Measurements from ENCODE around the gene CST4. TPM values are rescaled to one million over a fixed set of nuclear protein-coding genes. Genes with fewer than 3 reads are reported as not detected.
"Not testable (repeated sequence)": the region's sequence is repeated elsewhere in the genome, so short reads cannot be mapped to it uniquely, and the experiment has no call there.

CST4 gene
- polyA plus RNA-seq, 1 of the 3 experiments (the other 2 are of a cell fraction): not detected

DNA sequence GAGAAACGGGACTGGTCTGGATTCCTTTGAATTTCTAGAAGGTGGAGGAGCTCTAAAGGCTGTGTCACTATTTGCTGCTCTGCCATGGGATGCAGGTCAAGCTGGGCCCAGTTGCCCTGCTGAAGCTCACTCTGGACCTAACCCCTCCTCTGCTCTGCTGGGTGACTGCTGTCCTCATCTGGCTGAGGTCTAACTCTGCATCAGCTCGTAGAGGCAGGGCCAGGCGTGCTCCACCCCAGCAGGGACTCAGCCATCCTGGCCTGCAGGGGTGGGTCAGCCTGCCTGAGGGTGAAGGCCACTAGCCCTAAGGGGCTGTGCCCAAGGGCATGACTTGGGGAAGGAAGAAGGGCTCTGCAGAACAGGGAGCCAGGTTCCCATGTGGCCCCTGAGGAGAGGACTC, 852 bp downstream of the CST4 start:
- CTCF ChIA-PET: interaction anchor here (0.6 kb wide), 1 partner anchor 19 kb away, joined by 3 read pairs; no protein-coding TSS in a partner anchor
- WGBS (ENCODE audit: low lambda C conversion rate): 20% methylated on average over 1 of the region's 3 CpGs
- no peaks in the 10 kb centered on the region; the same call in 1 of the 2 replicates for H3K27me3 ChIP-seq (ENCODE audit: insufficient read depth)
- H4K20me1 ChIP-seq (ENCODE audit: insufficient read depth): no peaks in the 10 kb centered on the region
- no peaks in the 10 kb centered on the region for H3F3A ChIP-seq (replicated peaks; ENCODE audit: insufficient read depth)
- POLR2A ChIA-PET: no interaction called here
- no peak overlapping the region for H3K4me3 ChIP-seq (ENCODE audit: low read depth in 2 of 2, low read length in 1 of 2)
- TF ChIP-seq, protein P1, sequence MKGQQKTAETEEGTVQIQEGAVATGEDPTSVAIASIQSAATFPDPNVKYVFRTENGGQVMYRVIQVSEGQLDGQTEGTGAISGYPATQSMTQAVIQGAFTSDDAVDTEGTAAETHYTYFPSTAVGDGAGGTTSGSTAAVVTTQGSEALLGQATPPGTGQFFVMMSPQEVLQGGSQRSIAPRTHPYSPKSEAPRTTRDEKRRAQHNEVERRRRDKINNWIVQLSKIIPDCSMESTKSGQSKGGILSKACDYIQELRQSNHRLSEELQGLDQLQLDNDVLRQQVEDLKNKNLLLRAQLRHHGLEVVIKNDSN (IDR thresholded peaks at IDR 0.05; ENCODE audit: borderline replicate concordance, low read depth): no peak
- TF ChIP-seq TAF1 (IDR thresholded peaks at IDR 0.05; ENCODE audit: borderline replicate concordance, low read depth, low read length) (no peak), RFX5 (IDR thresholded peaks at IDR 0.05; ENCODE audit: low read length) (no peak), GATA2 (CRISPR knock-in tag; IDR thresholded peaks at IDR 0.05) (no peak), TEAD4 (IDR thresholded peaks at IDR 0.05; ENCODE audit: borderline replicate concordance, insufficient read depth) (no peak), JUND (IDR thresholded peaks at IDR 0.05) (no peak)
- TF ChIP-seq, protein P2, sequence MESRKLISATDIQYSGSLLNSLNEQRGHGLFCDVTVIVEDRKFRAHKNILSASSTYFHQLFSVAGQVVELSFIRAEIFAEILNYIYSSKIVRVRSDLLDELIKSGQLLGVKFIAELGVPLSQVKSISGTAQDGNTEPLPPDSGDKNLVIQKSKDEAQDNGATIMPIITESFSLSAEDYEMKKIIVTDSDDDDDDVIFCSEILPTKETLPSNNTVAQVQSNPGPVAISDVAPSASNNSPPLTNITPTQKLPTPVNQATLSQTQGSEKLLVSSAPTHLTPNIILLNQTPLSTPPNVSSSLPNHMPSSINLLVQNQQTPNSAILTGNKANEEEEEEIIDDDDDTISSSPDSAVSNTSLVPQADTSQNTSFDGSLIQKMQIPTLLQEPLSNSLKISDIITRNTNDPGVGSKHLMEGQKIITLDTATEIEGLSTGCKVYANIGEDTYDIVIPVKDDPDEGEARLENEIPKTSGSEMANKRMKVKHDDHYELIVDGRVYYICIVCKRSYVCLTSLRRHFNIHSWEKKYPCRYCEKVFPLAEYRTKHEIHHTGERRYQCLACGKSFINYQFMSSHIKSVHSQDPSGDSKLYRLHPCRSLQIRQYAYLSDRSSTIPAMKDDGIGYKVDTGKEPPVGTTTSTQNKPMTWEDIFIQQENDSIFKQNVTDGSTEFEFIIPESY (IDR thresholded peaks at IDR 0.05; ENCODE audit: borderline replicate concordance, low read depth): no peak
- H3K79me2 ChIP-seq (ENCODE audit: insufficient read depth): no peaks in the 10 kb centered on the region
- no peaks in the 10 kb centered on the region for H3K36me3 ChIP-seq (replicated peaks in 1 of 2; ENCODE audit: control insufficient read depth in 1 of 2, insufficient read depth in 2 of 2, low read length in 1 of 2)
- DNase-seq: no peak
- 0 out of 4 replicates have a peak, but pooled peaks cover 0 to 3% of the 10 kb centered on the region in 2 experiments for H3K4me1 ChIP-seq (ENCODE audit: control insufficient read depth in 1 of 2, insufficient read depth in 2 of 2, low read depth in 1 of 2, low read length in 1 of 2)
- H3K9me3 ChIP-seq: no peaks in the 10 kb centered on the region
- H3K9me2 ChIP-seq: no peaks in the 10 kb centered on the region
- H2AFZ ChIP-seq (ENCODE audit: low read depth): no peak overlapping the region
- H3K27ac ChIP-seq (ENCODE audit: low read depth in 2 of 2, low read length in 1 of 2): no peak overlapping the region
- no peak overlapping the region for H3K9ac ChIP-seq
- H3K4me2 ChIP-seq: no peak overlapping the region

DNA sequence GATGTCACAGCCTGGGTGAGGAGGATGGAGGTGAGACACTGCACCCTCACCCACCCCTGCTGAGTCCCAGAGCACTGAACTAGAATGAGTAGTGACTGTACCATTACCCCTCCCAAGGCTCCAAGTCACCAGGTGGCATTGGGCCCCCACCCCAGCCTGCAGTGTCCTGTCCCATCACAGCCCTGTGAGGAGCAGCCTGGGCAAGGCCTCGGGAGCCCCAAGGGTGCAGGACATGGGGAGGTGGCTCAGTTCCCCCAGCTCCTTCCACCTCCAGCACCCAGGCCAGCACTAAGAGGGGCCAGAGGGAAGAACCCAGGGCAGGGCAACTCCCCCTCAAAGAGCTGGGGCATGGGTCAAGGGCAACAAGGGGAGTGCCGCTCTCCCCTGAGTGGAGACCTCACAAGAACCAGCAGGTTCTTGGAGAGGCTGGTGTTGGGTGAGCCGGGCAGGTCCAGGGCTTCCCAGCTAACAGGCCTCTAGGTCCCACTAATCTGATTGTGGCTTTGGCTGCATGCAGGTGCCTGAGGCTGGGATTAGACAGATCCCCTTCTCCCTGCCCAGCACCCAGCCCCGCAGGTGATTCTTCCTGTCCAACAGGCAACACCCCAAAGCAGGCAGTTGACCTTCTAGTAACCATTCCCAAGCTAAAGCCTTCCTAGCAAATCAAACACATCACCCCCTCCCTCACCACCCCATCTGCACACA, 2.6 kb downstream of the CST4 start:
- CTCF ChIA-PET: no interaction called here

DNA sequence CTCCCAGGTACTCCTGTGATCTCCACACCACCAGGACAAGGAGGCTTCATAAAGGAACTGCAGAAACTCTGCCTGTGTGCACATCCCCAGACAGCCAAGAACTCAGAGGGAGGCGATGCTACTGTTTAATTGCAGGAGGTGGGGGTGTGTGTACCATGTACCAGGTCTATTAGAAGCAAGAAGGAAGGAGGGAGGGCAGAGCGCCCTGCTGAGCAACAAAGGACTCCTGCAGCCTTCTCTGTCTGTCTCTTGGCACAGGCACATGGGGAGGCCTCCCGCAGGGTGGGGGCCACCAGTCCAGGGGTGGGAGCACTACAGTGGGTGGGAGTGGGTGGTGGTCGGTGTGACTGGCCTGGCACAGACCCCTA, 3.3 kb downstream of the CST4 start:
- CTCF ChIA-PET; H3K4me2 ChIP-seq; H2AFZ ChIP-seq (ENCODE audit: low read depth); POLR2A ChIA-PET; H3K9me2 ChIP-seq; H3K9ac ChIP-seq; H3K4me1 ChIP-seq (ENCODE audit: control insufficient read depth in 1 of 2, insufficient read depth in 2 of 2, low read depth in 1 of 2, low read length in 1 of 2); H3F3A ChIP-seq (replicated peaks; ENCODE audit: insufficient read depth); H3K27ac ChIP-seq (ENCODE audit: low read depth in 2 of 2, low read length in 1 of 2); H3K79me2 ChIP-seq (ENCODE audit: insufficient read depth); H3K4me3 ChIP-seq (ENCODE audit: low read depth in 2 of 2, low read length in 1 of 2); DNase-seq; H3K27me3 ChIP-seq (ENCODE audit: insufficient read depth); H3K36me3 ChIP-seq (replicated peaks in 1 of 2; ENCODE audit: control insufficient read depth in 1 of 2, insufficient read depth in 2 of 2, low read length in 1 of 2); H3K9me3 ChIP-seq; H4K20me1 ChIP-seq (ENCODE audit: insufficient read depth): not testable (repeated sequence)
- WGBS (ENCODE audit: low lambda C conversion rate): 17% methylated on average over 2 of the region's 4 CpGs

More for the DNA sequence above, 2.6 kb downstream of the CST4 start:
- Histone ChIP-seq H3K27ac (ENCODE audit: low read depth in 2 of 2, low read length in 1 of 2) (no peak overlapping the region), H3K4me2 (no peak overlapping the region), H3F3A (replicated peaks; ENCODE audit: insufficient read depth) (no peaks in the 10 kb centered on the region), H3K9me2 (no peaks in the 10 kb centered on the region), H4K20me1 (ENCODE audit: insufficient read depth) (no peaks in the 10 kb centered on the region), H3K9ac (no peak overlapping the region), H3K27me3 (ENCODE audit: insufficient read depth) (no peaks in the 10 kb centered on the region; the same call in 1 of the 2 replicates), H3K9me3 (no peaks in the 10 kb centered on the region), H3K79me2 (ENCODE audit: insufficient read depth) (no peaks in the 10 kb centered on the region), H3K4me3 (ENCODE audit: low read depth in 2 of 2, low read length in 1 of 2) (no peak overlapping the region), H3K4me1 (ENCODE audit: control insufficient read depth in 1 of 2, insufficient read depth in 2 of 2, low read depth in 1 of 2, low read length in 1 of 2) (no peaks in the 10 kb centered on the region), H3K36me3 (replicated peaks in 1 of 2; ENCODE audit: control insufficient read depth in 1 of 2, insufficient read depth in 2 of 2, low read length in 1 of 2) (no peaks in the 10 kb centered on the region), H2AFZ (ENCODE audit: low read depth) (no peak overlapping the region)
- no peak for TF ChIP-seq EP300 (IDR thresholded peaks at IDR 0.05; ENCODE audit: borderline replicate concordance in 1 of 2, low read depth in 1 of 2, low read length in 1 of 2)
- no peak for TF ChIP-seq NFIC (IDR thresholded peaks at IDR 0.05; ENCODE audit: borderline replicate concordance)
- TF ChIP-seq EZH2phosphoT487 (IDR thresholded peaks at IDR 0.05; ENCODE audit: borderline replicate concordance, low read depth): no peak
- TF ChIP-seq TCF12 (IDR thresholded peaks at IDR 0.05): no peak
- no peak for TF ChIP-seq MAX (IDR thresholded peaks at IDR 0.05; ENCODE audit: low read depth)
- no peak for TF ChIP-seq FOXM1 (IDR thresholded peaks at IDR 0.05; ENCODE audit: low read depth)
- no peak for TF ChIP-seq YY1 (IDR thresholded peaks at IDR 0.05; ENCODE audit: low read depth)
- POLR2A ChIA-PET: no interaction called here
- 30% methylated on average over 3 of the region's 4 CpGs for WGBS (ENCODE audit: low lambda C conversion rate)
- DNase-seq: no peak

Data from SK-N-SH (cell line).